Amniotic stem cell (primary cell): ENCODE measurements around the gene UBA5.
A peak's percentile ranks its signal among the peaks of the same experiment; 100 is the strongest.

Experiments used
- DNase-seq: peaks from one replicate; lab custom pipeline; 2025; lab: John Stamatoyannopoulos, UW

Gene UBA5

DNA sequence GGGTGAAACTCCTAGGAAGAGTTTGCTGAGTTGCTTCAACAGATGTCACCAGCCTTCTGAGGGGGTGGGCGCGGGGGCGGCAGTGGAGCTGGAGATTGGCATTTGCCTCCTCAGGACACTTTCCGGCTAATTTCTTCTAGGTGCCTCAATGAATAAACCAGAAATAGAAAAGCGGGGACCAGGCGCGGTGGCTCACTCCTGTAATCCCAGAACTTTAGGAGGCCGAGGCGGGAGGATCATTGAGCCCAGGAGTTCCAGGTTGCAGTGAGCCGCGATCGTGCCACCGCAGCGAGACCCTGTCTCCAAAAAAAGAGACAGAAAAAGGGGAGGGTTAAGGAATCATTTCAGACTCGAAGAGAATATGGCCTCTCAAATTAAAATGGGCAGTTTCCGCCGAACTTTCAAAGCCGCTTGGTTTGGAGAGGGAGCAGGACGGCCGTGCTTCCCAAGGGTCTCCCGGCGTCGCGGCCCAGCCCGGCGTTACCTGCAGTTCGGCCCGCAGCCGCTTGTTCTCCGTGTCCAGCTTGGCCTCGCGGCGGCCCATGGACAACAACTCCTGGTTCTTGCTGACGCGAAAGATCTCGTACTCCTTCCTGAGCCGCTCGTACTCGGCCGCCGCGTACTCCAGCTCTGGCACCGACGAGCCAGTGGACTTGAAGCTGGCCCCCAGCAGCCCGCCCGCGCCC is 61.5 kb downstream of the UBA5 start:
- peak; percentile 44 for DNase-seq

DNA sequence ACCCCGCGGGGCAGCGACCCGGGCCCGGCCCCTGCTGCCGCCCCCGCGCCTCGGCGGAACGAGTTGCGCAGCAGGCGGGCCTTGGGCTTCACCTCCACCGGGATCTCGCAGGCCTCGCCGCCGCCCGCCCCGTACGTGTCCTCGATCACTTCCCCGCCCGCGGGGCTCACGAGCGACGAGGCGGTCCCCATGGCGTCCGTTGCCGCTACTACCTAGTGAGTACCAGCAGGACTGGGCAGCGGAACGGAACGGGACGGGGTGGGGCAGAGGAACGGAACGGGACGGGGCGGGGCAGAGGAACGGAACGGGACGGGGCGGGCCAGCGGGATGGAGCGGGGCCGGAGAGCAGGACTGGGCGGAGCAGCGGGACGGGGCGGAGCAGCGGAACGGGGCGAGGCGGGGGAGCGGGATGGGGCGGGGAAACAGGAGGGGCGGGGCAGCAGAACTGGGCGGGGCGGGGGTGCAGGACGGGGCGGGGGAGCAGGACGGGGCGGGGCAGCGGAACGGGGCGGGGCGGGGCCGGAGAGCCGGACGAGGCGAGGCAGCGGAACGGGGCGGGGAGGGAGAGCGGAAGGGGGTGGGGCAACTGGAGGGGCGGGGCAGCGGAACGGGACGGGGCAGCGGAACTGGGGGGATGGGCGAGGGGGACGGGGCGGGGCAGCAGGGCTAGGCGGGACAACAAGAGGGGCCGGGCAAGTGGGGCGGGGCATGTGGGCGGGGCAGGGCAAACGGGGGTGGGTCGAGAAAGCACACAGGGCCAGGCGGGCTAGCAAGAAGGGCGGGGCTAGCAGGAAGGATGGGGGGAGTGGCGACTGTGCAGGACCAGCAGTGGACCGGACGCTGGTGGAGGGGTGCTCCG is 62.3 kb downstream of the UBA5 start, which contains the start of gene NPHP3:
Gene NPHP3, minus strand, starts transcription at position 245 of the 859 bp plus-strand sequence. Its CDS starts 54 bp downstream, at position 191.
- DNase-seq: peak; percentile 98

DNA sequence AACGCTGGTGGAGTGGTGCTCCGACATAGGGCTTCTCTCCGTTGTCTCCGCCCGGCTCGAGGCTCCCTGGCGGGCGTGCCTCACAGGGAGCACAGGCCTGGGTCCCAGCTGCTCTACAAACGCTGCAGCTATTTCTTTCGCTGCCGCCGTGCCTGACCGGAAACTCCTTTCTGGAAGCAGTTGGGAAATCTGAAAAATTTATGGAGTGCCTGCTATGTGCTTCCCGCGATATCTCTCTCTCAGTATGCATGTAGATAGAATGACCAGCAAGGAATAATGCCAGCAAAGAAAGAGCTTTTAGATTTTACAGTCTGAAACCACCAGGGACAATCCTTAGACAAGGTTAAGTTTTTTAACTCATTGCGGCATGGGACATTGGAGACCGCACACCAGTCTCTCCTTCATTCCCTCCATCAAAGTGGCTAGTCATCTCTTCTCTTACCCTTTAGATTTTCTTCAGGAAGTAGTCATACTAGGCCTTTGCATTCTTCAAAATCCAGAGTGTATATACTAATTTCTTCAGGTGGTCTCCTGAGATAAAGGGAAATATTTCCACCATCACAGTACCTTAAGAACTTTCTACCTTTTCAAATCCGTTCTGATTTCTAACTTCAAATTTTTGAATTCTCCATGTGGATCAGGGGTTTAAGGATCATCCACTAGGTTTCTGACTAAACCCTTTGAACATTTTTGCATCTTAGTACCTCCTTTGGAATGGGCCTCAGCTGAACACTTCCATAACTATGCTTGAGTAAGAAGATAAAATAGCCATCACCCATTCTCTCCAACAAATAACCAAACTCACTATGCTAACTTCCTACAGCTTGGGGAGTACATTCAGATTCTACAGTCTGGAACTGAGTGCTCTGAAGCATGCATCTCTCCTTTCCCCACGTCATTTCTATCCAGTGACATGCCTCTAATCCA is 63.2 kb downstream of the UBA5 start:
- peak; percentile 58 for DNase-seq

DNA sequence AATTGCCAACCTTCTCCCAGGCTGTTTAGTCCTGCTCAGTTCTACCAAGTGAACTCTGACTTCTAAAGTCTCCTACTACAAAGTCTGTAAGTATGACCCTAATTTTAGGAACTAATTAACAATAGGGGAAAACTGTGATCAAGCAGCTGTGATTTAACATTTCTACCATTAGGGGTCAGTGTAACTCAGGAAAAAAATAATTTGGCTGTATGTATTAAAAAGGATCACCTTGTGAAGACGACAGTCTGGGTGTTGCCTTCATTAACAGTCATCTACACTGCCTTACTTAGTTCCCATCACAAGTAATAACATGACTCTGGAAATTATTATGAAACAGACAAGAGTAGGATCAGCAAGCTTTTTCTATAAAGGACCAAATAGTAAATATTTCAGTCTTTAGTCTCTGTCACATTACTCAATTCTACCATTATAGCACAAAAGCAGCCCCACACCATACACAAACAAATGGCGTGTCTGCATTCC is 66.3 kb downstream of the UBA5 start:
- DNase-seq: no peak
